ENCODE measurements around the gene ING5.

DNA sequence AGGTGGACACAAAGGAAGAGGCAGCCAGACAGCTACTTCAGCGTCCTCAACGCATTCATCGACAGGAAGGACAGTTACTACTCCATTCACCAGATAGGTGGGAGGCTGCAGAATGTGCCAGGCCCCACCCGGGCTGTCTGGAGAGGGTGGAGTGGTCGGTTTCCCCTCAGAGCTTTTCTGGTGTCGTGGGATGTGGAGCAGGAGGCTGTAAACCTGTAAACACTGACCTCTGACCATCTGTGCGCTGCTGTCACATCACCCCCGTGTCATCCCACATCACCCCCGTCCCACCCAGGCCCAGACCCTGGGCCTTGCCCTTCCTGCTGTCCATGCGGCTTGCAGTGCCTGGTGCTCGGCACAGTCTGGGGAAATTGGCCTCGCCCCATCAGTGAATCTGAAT lies 47.3 kb upstream of the ING5 start:
- no peak for TF ChIP-seq POLR2AphosphoS5 (IDR thresholded peaks at IDR 0.05; ENCODE audit: low read depth, low read length)
- TF ChIP-seq POLR2A (IDR thresholded peaks at IDR 0.05; ENCODE audit: low read depth, low read length), result no peak
